ENCODE data around the gene MFSD6L. TPM values are rescaled to one million over a fixed set of nuclear protein-coding genes. Genes with fewer than 3 reads are reported as not detected.
A peak's percentile ranks its signal among the peaks of the same experiment; 100 is the strongest.

The MFSD6L gene
- polyA plus RNA-seq, 3 donors = 0.08 to 0.37 TPM; not detected in 1

- no peak for TF ChIP-seq CTCF (IDR thresholded peaks at IDR 0.05)
Measured at GRCh38 chr17:8798176-8798845, 854 bp downstream of the MFSD6L start.

GRCh38 chr17:8797621-8798175, 1.5 kb downstream of the MFSD6L start:
- no peak overlapping the region for H3K4me2 ChIP-seq (replicated peaks; ENCODE audit: extremely low read depth, low read length, poor library complexity, severe bottlenecking)
- H3K27me3 ChIP-seq (ENCODE audit: control insufficient read depth in 2 of 2, insufficient read depth in 2 of 2, low read length in 2 of 2) = no peaks in the 10 kb centered on the region
- peaks cover 0 to 3% (median 0%) of the 10 kb centered on the region in 3 donors for H3K27me3 Mint-ChIP-seq (ENCODE audit: low read depth in 3 of 3)
- TF ChIP-seq CTCF (IDR thresholded peaks at IDR 0.05) = no peak
- H2AFZ ChIP-seq (ENCODE audit: insufficient read depth, low read depth, low read length, poor library complexity, severe bottlenecking) = no peak overlapping the region
- H3K9me3 Mint-ChIP-seq = peaks cover 0 to 6% (median 2%) of the 10 kb centered on the region in 7 donors
- peaks cover 24 to 30% of the 10 kb centered on the region in 2 donors for H3K4me1 ChIP-seq (ENCODE audit: control insufficient read depth in 1 of 2, insufficient read depth in 2 of 2, low read length in 2 of 2)
- peaks cover 0 to 3% of the 10 kb centered on the region in 2 donors for H3K9me3 ChIP-seq (replicated peaks in 1 of 2; ENCODE audit: control insufficient read depth in 1 of 2, insufficient read depth in 1 of 2, low read length in 2 of 2)
- DNase-seq = no peak
- H3K36me3 ChIP-seq (replicated peaks in 1 of 2; ENCODE audit: control insufficient read depth in 1 of 2, insufficient read depth in 2 of 2, low read length in 2 of 2) = peaks cover 23 to 43% of the 10 kb centered on the region in 2 donors
- H3K9ac ChIP-seq (ENCODE audit: insufficient read depth, low read length, poor library complexity, severe bottlenecking) = no peak overlapping the region
- H3K4me3 Mint-ChIP-seq = no peak overlapping the region
- H3K27ac ChIP-seq (ENCODE audit: low read depth in 1 of 2, low read length in 2 of 2) = no peak overlapping the region
- H3K36me3 Mint-ChIP-seq = peaks cover 42 to 60% of the 10 kb centered on the region in 2 donors
- intact Hi-C loops (cut with micrococcal nuclease) = no loop called here
- peaks cover 26% of the 10 kb centered on the region for H3K4me1 Mint-ChIP-seq
- 93% methylated on average over 13 of the region's 14 CpGs for WGBS (ENCODE audit: insufficient coverage)
- H3K79me2 ChIP-seq (ENCODE audit: insufficient read depth, low read length) = no peaks in the 10 kb centered on the region
- H3K27ac Mint-ChIP-seq = peak overlapping the region in 1 of 7 donors; percentile 10
- no peaks in the 10 kb centered on the region for H4K20me1 ChIP-seq (ENCODE audit: insufficient read depth, low read length)
- no peak overlapping the region for H3K4me3 ChIP-seq (replicated peaks in 1 of 3; ENCODE audit: low read depth in 2 of 3, low read length in 3 of 3)

More at GRCh38 chr17:8798176-8798845, 854 bp downstream of the MFSD6L start:
- no peak overlapping the region for H3K4me2 ChIP-seq (replicated peaks; ENCODE audit: extremely low read depth, low read length, poor library complexity, severe bottlenecking)
- no peak overlapping the region for H3K27ac Mint-ChIP-seq
- H3K27me3 Mint-ChIP-seq (ENCODE audit: low read depth in 3 of 3) = peaks cover 0 to 1% (median 0%) of the 10 kb centered on the region in 3 donors
- H3K4me3 Mint-ChIP-seq = no peak overlapping the region
- WGBS (ENCODE audit: insufficient coverage) = 95% methylated on average over 22 of the region's 23 CpGs
- H3K4me1 Mint-ChIP-seq = peaks cover 23% of the 10 kb centered on the region
- H3K36me3 ChIP-seq (replicated peaks in 1 of 2; ENCODE audit: control insufficient read depth in 1 of 2, insufficient read depth in 2 of 2, low read length in 2 of 2) = peaks cover 29 to 49% of the 10 kb centered on the region in 2 donors
- intact Hi-C loops (cut with micrococcal nuclease) = no loop called here
- no peak overlapping the region for H2AFZ ChIP-seq (ENCODE audit: insufficient read depth, low read depth, low read length, poor library complexity, severe bottlenecking)
- H4K20me1 ChIP-seq (ENCODE audit: insufficient read depth, low read length) = no peaks in the 10 kb centered on the region
- no peak for DNase-seq
- no peak overlapping the region for H3K4me3 ChIP-seq (replicated peaks in 1 of 3; ENCODE audit: low read depth in 2 of 3, low read length in 3 of 3)
- peaks cover 22 to 25% of the 10 kb centered on the region in 2 donors for H3K4me1 ChIP-seq (ENCODE audit: control insufficient read depth in 1 of 2, insufficient read depth in 2 of 2, low read length in 2 of 2)
- no peak overlapping the region for H3K9ac ChIP-seq (ENCODE audit: insufficient read depth, low read length, poor library complexity, severe bottlenecking)
- peaks cover 0 to 6% (median 2%) of the 10 kb centered on the region in 7 donors for H3K9me3 Mint-ChIP-seq
- H3K27me3 ChIP-seq (ENCODE audit: control insufficient read depth in 2 of 2, insufficient read depth in 2 of 2, low read length in 2 of 2) = no peaks in the 10 kb centered on the region
- no peak overlapping the region for H3K27ac ChIP-seq (ENCODE audit: low read depth in 1 of 2, low read length in 2 of 2)
- no peaks in the 10 kb centered on the region for H3K79me2 ChIP-seq (ENCODE audit: insufficient read depth, low read length)
- H3K9me3 ChIP-seq (replicated peaks in 1 of 2; ENCODE audit: control insufficient read depth in 1 of 2, insufficient read depth in 1 of 2, low read length in 2 of 2) = peaks cover 0 to 3% of the 10 kb centered on the region in 2 donors
- H3K36me3 Mint-ChIP-seq = peaks cover 48 to 66% of the 10 kb centered on the region in 2 donors
